SH-SY5Y (cell line): Measurements from ENCODE around the gene WDR7.

Experiments
- GATA2 ChIP-seq: IDR thresholded peaks from 2 replicates; pipeline ENCODE4 v1.6.1; 2011; ENCODE audit warnings: mild to moderate bottlenecking, low read depth, low read length
- GATA3 ChIP-seq: IDR thresholded peaks from 2 replicates; pipeline ENCODE4 v1.6.1; 2011; ENCODE audit warnings: low read depth, mild to moderate bottlenecking, low read length, moderate library complexity

- TF ChIP-seq GATA2 (no peak), GATA3 (no peak)
Measured at GRCh38 chr18:56851774-56852173, 200.6 kb downstream of the WDR7 start.
